GM12891 (cell line): Measurements from ENCODE around the gene FBRSL1.
"Not testable (repeated sequence)": the region's sequence is repeated elsewhere in the genome, so short reads cannot be mapped to it uniquely, and the experiment has no call there.

ENCODE experiments used
- POLR2A ChIP-seq: IDR thresholded peaks from 2 replicates; pipeline ENCODE4 v1.6.1; 2011; ENCODE audit warnings: low read depth, low read length, control low read depth
- POLR2AphosphoS5 ChIP-seq: IDR thresholded peaks from 2 replicates; pipeline ENCODE4 v1.6.1; 2011; ENCODE audit warnings: low read depth, low read length, control low read depth
- SPI1 ChIP-seq: IDR thresholded peaks from 2 replicates; pipeline ENCODE4 v1.6.1; 2011; ENCODE audit warnings: low read depth, low read length, control low read depth
- TAF1 ChIP-seq: IDR thresholded peaks from 2 replicates; pipeline ENCODE4 v1.6.1; 2011; ENCODE audit warnings: low read depth, low read length, control low read depth

DNA sequence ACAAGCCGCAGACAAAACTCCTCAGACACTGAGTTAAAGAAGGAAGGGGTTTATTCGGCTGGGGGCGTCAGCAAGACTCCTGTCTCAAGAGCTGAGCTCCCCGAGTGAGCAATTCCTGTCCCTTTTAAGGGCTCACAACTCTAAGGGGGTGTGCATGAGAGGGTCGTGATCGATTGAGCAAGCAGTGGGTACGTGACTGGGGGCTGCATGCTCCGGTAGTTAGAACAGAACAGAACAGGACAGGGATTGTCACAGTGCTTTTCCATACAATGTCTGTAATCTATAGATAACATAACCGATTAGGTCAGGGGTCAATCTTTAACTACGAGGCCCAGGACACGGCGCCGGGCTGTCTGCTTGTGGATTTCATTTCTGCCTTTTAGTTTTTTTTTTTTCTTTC, 49.5 kb upstream of the FBRSL1 start:
- TF ChIP-seq POLR2A, TAF1, POLR2AphosphoS5, SPI1: not testable (repeated sequence)
